SJSA1 (cell line): ENCODE results near the gene ETF1. TPM values are rescaled to one million over a fixed set of nuclear protein-coding genes. Genes with fewer than 3 reads are reported as not detected.

Source experiments
- total RNA-seq: library from RNA; depleted of rRNA; stranded (reverse); fragments of >200 nt; shearing (Covaris generic); gene quantifications from 2 replicates; pipeline ENCODE4 v1.2.3, GENCODE V29; 2014; rRNA removed

Gene ETF1
- total RNA-seq, 1 experiment from 2014 or later = 167 TPM

Other genes with a start within 250 kb of the ETF1 start
- gene CDC25C, start 211.4 kb downstream of the ETF1 start, total RNA-seq = 36.5 and 40.0 TPM in 2 replicates
- 42.0 and 63.6 TPM in 2 replicates for gene FAM53C, start 205.0 kb downstream of the ETF1 start, total RNA-seq
- gene KDM3B, start 190.6 kb downstream of the ETF1 start, total RNA-seq = 48.0 and 64.8 TPM in 2 replicates
- 0.21 TPM in 1 of 2 replicates, not detected in the other for gene REEP2, start 104.2 kb downstream of the ETF1 start, total RNA-seq
- 3.2 and 4.8 TPM in 2 replicates for gene EGR1, start 77.8 kb downstream of the ETF1 start, total RNA-seq
- gene HSPA9, start 32.2 kb upstream of the ETF1 start, total RNA-seq = 478 and 665 TPM in 2 replicates
- gene CTNNA1, start 210.2 kb upstream of the ETF1 start, total RNA-seq = 496 and 606 TPM in 2 replicates